HG03442 (cell line): ENCODE measurements around the gene S100Z.
"Not testable (repeated sequence)": the region's sequence is repeated elsewhere in the genome, so short reads cannot be mapped to it uniquely, and the experiment has no call there.

Source experiments
- ATAC-seq: cut with Tn5 transposase; IDR thresholded peaks from one replicate; pipeline ENCODE4 v1.9.1; 2021; ENCODE audit warnings: mild to moderate bottlenecking, moderate library complexity; ENCODE audit not compliant: unreplicated experiment

Gene S100Z

DNA sequence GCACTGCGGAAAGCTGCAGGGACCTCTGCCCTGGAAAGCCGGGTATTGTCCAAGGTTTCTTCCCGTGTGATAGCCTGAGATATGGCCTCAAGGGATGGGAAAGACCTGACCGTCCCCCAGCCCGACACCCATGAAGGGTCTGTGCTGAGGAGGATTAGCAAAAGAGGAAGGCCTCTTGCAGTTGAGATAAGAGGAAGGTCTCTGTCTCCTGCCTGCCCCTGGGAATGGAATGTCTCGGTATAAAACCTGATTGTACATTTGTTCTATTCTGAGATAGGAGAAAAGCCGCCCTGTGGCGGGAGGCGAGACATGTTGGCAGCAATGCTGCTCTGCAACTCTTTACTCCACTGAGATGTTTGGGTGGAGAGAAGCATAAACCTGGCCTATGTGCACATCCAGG lies 95.4 kb downstream of the S100Z start:
- ATAC-seq, result not testable (repeated sequence)

GRCh38 chr5:76946090-76946489 lies 96.3 kb downstream of the S100Z start:
- no peak for ATAC-seq

GRCh38 chr5:76947082-76947503 lies 97.3 kb downstream of the S100Z start:
- no peak for ATAC-seq

DNA sequence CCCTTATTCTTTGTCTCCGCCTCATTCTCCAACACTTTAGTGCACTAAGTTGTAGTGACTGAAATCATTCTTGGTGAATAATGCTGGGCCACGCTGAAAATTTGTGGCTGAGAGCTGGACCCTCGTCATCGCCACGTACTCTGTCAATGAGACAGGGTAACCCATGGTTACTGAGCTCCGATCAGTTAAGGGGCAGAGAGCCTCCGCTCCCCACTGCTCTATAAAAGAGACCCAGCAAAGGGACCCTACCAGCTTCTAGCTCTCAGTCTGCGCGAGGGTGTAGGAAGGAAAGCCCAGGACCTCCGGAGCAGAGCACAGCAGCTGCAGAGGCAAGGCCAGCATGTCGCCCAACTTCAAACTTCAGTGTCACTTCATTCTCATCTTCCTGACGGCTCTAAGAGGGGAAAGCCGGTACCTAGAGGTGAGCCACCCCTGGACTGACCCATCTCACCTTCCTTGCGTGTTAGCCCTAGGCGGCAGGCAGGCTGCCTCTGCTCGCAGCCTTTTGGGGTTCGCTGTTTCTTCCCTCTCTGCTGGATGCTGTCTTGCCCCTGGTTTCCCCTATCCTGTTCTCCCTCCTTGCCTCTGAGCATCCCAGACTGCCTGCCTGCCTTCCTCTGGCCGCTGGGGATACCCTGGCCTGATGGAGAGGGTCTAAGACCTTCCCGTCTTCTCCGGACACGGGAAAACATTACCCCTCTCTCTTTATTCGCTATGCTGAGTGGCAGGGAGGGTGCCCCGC lies 103.2 kb downstream of the S100Z start, which contains the start of gene CRHBP:
TSS of gene CRHBP (plus strand) at position 251 of the 742 bp plus-strand sequence. CDS start at position 341, 90 bp downstream.
- ATAC-seq, result no peak

DNA sequence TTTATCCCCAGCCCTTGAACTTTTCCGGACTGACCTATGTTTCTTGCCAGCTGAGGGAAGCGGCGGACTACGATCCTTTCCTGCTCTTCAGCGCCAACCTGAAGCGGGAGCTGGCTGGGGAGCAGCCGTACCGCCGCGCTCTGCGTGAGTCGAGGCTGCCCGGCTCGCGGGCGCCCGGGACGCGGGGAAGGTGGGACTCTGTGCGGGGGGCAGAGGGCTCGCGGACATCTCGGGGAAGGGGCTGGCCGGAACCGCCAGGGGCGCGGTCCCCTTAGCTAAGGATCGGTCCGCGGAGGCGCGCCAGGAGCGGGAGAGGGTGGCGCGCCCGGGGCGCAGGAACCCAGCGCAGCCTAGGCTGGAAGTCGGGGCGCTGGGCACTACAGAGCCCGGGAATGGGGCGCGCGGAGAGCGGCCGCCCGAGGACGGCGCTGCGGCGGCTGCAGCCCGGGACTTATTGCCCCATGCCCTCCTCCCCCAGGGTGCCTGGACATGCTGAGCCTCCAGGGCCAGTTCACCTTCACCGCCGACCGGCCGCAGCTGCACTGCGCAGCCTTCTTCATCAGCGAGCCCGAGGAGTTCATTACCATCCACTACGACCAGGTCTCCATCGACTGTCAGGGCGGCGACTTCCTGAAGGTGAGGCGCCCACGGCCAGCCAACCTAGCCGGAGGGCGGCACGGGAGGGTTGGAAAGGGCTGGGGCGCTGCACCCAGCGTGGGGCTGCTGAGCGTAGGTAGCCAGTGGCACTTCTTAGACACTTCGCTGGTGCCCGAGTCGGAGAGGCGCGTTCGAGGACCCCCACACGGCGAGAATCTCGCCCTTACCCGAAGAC lies 104.0 kb downstream of the S100Z start:
- ATAC-seq, result no peak

GRCh38 chr5:76954383-76954763 lies 104.6 kb downstream of the S100Z start:
- ATAC-seq, result no peak

GRCh38 chr5:76956033-76956432 lies 106.2 kb downstream of the S100Z start:
- no peak for ATAC-seq

DNA sequence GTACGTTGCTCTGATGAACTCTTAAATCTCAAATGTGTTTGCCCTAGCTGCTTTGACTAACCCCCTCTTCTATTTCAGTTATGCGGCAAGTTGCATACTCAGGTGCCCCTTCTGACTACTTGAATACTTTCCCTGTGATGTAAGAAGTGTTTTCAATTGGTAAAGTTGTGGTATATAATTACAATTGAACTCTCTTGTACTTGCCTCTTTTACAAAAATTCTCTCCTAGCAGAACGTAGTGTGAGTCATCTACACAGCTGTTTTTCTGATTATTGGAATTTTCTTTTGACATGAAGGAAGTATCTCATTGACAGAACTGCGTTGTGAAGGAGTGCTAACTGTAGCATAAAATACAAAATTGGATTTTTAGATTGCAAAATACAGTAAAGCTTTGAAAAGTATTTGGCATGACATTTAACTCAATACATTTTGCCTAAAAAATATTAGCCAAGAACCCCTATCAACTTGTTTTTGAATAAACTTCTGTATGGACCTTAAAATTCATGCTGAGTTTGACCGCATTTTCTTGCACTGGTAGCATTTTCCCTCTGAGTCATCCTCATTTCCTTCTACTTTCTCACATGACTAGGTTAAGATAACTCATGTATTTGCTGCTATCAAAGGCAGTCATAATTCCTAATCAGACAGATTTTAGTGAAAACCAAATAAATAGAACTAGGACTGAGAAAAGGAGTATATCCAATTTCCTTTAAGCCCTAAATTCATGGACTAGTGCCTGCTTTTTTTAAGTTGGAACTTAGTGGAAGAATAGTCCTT lies 109.4 kb downstream of the S100Z start:
- no peak for ATAC-seq

- peak; percentile 61 for ATAC-seq
These were observed 110.3 kb downstream of the S100Z start for GRCh38 chr5:76960004-76960625.

- no peak for ATAC-seq
These were observed 114.2 kb downstream of the S100Z start for GRCh38 chr5:76964060-76964459.
